ENCODE measurements around the gene GOLGA8M.
"Not testable (repeated sequence)": the region's sequence is repeated elsewhere in the genome, so short reads cannot be mapped to it uniquely, and the experiment has no call there.

The GOLGA8M gene

DNA sequence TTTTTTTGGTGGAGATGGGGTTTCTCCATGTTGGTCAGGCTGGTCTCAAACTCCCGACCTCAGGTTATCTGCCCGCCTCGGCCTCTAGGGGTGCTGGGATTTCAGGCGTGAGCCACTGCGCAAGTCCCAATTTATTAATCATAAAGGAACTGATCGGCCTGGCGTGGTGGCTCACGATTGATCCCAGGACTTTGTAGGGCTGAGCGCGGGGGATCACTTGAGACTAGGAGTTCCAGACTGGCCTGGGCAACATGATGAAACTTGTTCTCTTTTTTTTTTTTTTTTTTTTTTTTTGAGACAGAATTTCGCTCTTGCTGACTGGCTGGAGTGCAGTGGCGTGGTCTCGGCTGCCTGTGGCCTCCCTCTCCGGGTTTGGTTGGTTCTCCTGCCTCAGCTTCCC lies 19.2 kb downstream of the GOLGA8M start:
- H3K18ac ChIP-seq (ENCODE audit: low read depth in 1 of 2, low read length in 2 of 2); DNase-seq; H3K23ac ChIP-seq (ENCODE audit: low read length in 2 of 2); H3K9ac ChIP-seq (ENCODE audit: low read length); H3K4ac ChIP-seq (ENCODE audit: low read depth in 1 of 2, low read length in 2 of 2); H3K4me3 ChIP-seq (ENCODE audit: insufficient read depth in 1 of 2, low read depth in 1 of 2, low read length in 2 of 2); H2BK5ac ChIP-seq (ENCODE audit: low read depth, low read length, poor library complexity, severe bottlenecking); H2AK5ac ChIP-seq (ENCODE audit: low read length, severe bottlenecking); H3K36me3 ChIP-seq (ENCODE audit: control insufficient read depth in 1 of 2, insufficient read depth in 2 of 2, low read depth in 1 of 2, low read length in 2 of 2); H4K91ac ChIP-seq (ENCODE audit: low read length); H3K4me2 ChIP-seq (ENCODE audit: low read length, poor library complexity, severe bottlenecking); H2BK15ac ChIP-seq (ENCODE audit: low read depth, poor library complexity, severe bottlenecking); H3K4me1 ChIP-seq (ENCODE audit: control insufficient read depth, insufficient read depth, low read depth, low read length); H2BK12ac ChIP-seq (ENCODE audit: low read length in 2 of 2); H3K14ac ChIP-seq (ENCODE audit: low read length in 2 of 2); H3K9me3 ChIP-seq (ENCODE audit: control insufficient read depth, low read length); H2BK120ac ChIP-seq (ENCODE audit: low read depth, low read length); H3K27ac ChIP-seq (ENCODE audit: low read length, poor library complexity, severe bottlenecking); H4K8ac ChIP-seq (ENCODE audit: low read length); H3K79me1 ChIP-seq (replicated peaks; ENCODE audit: low read length, poor library complexity, severe bottlenecking); H2AFZ ChIP-seq (ENCODE audit: low read depth, low read length); H3K27me3 ChIP-seq (ENCODE audit: control insufficient read depth in 1 of 2, insufficient read depth in 1 of 2, low read length in 2 of 2): not testable (repeated sequence)
- WGBS, result 99% methylated on average over 11 of the region's 14 CpGs

DNA sequence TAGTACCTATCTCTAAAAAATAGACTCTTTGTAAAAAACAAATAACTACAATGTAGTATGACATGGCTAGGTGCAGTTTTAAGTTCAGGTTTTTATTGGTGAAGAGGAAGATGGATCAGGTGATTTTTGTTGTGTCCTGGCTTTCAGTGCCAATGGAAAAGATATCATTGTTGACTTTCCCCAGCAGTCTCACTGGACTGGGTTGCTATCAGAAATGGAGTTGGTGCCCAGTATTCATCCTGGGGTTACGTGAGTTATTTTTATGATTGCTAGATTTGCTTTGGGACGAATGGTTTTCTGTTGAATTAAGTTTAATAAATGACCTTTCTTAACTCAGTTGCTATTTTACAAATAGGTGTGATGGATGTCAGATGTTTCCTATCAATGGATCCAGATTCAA lies 38.7 kb downstream of the GOLGA8M start:
- not testable (repeated sequence) for H2BK120ac ChIP-seq (ENCODE audit: low read depth, low read length); H3K9ac ChIP-seq (ENCODE audit: low read length); H4K8ac ChIP-seq (ENCODE audit: low read length); H3K9me3 ChIP-seq (ENCODE audit: control insufficient read depth, low read length); H3K23ac ChIP-seq (ENCODE audit: low read length in 2 of 2); H3K27me3 ChIP-seq (ENCODE audit: control insufficient read depth in 1 of 2, insufficient read depth in 1 of 2, low read length in 2 of 2); H3K4ac ChIP-seq (ENCODE audit: low read depth in 1 of 2, low read length in 2 of 2); H2AK5ac ChIP-seq (ENCODE audit: low read length, severe bottlenecking); DNase-seq; H2AFZ ChIP-seq (ENCODE audit: low read depth, low read length); H2BK15ac ChIP-seq (ENCODE audit: low read depth, poor library complexity, severe bottlenecking); H3K14ac ChIP-seq (ENCODE audit: low read length in 2 of 2); H3K79me1 ChIP-seq (replicated peaks; ENCODE audit: low read length, poor library complexity, severe bottlenecking); H3K36me3 ChIP-seq (ENCODE audit: control insufficient read depth in 1 of 2, insufficient read depth in 2 of 2, low read depth in 1 of 2, low read length in 2 of 2); H2BK5ac ChIP-seq (ENCODE audit: low read depth, low read length, poor library complexity, severe bottlenecking); H2BK12ac ChIP-seq (ENCODE audit: low read length in 2 of 2); H3K4me1 ChIP-seq (ENCODE audit: control insufficient read depth, insufficient read depth, low read depth, low read length); H4K91ac ChIP-seq (ENCODE audit: low read length); H3K4me2 ChIP-seq (ENCODE audit: low read length, poor library complexity, severe bottlenecking); H3K4me3 ChIP-seq (ENCODE audit: insufficient read depth in 1 of 2, low read depth in 1 of 2, low read length in 2 of 2); H3K18ac ChIP-seq (ENCODE audit: low read depth in 1 of 2, low read length in 2 of 2); H3K27ac ChIP-seq (ENCODE audit: low read length, poor library complexity, severe bottlenecking)
- no CpG with 5 or more reads among the region's 2 CpGs for WGBS

DNA sequence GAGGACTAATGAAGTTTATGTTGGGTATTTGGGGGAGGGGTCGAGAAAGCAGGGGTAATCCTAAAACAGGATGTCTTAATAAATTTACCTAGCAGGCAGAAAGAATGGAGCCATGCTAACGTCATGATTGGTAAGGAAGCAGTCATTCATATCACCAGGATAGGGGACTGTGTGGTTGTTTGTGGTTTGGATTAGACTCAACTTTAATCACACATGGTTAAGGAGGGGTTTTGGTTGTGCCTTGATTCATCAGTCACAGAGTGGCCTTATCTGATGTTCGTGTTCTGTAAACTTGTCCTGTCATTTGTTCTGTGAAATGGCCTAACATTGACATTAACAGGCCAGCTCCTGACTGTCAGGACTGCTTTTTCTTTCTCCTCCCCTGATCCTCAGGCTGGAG lies 40.1 kb downstream of the GOLGA8M start:
- H3K4me3 ChIP-seq (ENCODE audit: insufficient read depth in 1 of 2, low read depth in 1 of 2, low read length in 2 of 2); H3K18ac ChIP-seq (ENCODE audit: low read depth in 1 of 2, low read length in 2 of 2); H4K91ac ChIP-seq (ENCODE audit: low read length); H3K27me3 ChIP-seq (ENCODE audit: control insufficient read depth in 1 of 2, insufficient read depth in 1 of 2, low read length in 2 of 2); H3K14ac ChIP-seq (ENCODE audit: low read length in 2 of 2); H3K79me1 ChIP-seq (replicated peaks; ENCODE audit: low read length, poor library complexity, severe bottlenecking); H3K4me2 ChIP-seq (ENCODE audit: low read length, poor library complexity, severe bottlenecking); H3K27ac ChIP-seq (ENCODE audit: low read length, poor library complexity, severe bottlenecking); H3K36me3 ChIP-seq (ENCODE audit: control insufficient read depth in 1 of 2, insufficient read depth in 2 of 2, low read depth in 1 of 2, low read length in 2 of 2); H3K9me3 ChIP-seq (ENCODE audit: control insufficient read depth, low read length); H4K8ac ChIP-seq (ENCODE audit: low read length); DNase-seq; H2BK15ac ChIP-seq (ENCODE audit: low read depth, poor library complexity, severe bottlenecking); H2AFZ ChIP-seq (ENCODE audit: low read depth, low read length); H2AK5ac ChIP-seq (ENCODE audit: low read length, severe bottlenecking); H2BK120ac ChIP-seq (ENCODE audit: low read depth, low read length); H2BK12ac ChIP-seq (ENCODE audit: low read length in 2 of 2); H3K23ac ChIP-seq (ENCODE audit: low read length in 2 of 2); H3K4ac ChIP-seq (ENCODE audit: low read depth in 1 of 2, low read length in 2 of 2); H3K4me1 ChIP-seq (ENCODE audit: control insufficient read depth, insufficient read depth, low read depth, low read length); H2BK5ac ChIP-seq (ENCODE audit: low read depth, low read length, poor library complexity, severe bottlenecking); H3K9ac ChIP-seq (ENCODE audit: low read length): not testable (repeated sequence)
- WGBS, result no CpG with 5 or more reads among the region's 3 CpGs

DNA sequence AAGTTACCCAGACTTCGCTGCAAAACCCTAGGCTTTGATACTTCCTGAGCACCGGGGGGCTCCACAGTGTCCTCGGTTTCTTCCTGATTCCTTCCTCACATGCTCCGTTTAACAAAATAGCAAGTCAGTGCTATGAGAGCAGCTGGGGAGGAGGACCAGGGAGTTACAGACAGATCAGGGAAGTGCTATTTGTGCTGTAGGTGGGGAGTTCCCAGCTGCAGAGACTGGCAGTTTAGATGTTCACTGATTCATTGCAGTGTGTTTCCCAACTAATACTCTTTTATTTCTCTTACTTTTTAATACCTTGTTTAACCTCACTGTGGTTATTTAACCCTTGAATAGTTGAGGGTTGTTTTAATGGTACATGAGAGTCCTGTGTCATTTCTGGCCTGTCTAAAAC lies 45.8 kb downstream of the GOLGA8M start:
- not testable (repeated sequence) for H2BK15ac ChIP-seq (ENCODE audit: low read depth, poor library complexity, severe bottlenecking); H3K9ac ChIP-seq (ENCODE audit: low read length); H3K18ac ChIP-seq (ENCODE audit: low read depth in 1 of 2, low read length in 2 of 2); H3K27ac ChIP-seq (ENCODE audit: low read length, poor library complexity, severe bottlenecking); H3K79me1 ChIP-seq (replicated peaks; ENCODE audit: low read length, poor library complexity, severe bottlenecking); H2BK120ac ChIP-seq (ENCODE audit: low read depth, low read length); H3K27me3 ChIP-seq (ENCODE audit: control insufficient read depth in 1 of 2, insufficient read depth in 1 of 2, low read length in 2 of 2); H2AK5ac ChIP-seq (ENCODE audit: low read length, severe bottlenecking); H3K4me3 ChIP-seq (ENCODE audit: insufficient read depth in 1 of 2, low read depth in 1 of 2, low read length in 2 of 2); H4K91ac ChIP-seq (ENCODE audit: low read length); H2BK12ac ChIP-seq (ENCODE audit: low read length in 2 of 2); H2BK5ac ChIP-seq (ENCODE audit: low read depth, low read length, poor library complexity, severe bottlenecking); H3K4ac ChIP-seq (ENCODE audit: low read depth in 1 of 2, low read length in 2 of 2); DNase-seq; H3K36me3 ChIP-seq (ENCODE audit: control insufficient read depth in 1 of 2, insufficient read depth in 2 of 2, low read depth in 1 of 2, low read length in 2 of 2); H3K23ac ChIP-seq (ENCODE audit: low read length in 2 of 2); H3K4me1 ChIP-seq (ENCODE audit: control insufficient read depth, insufficient read depth, low read depth, low read length); H3K4me2 ChIP-seq (ENCODE audit: low read length, poor library complexity, severe bottlenecking); H3K14ac ChIP-seq (ENCODE audit: low read length in 2 of 2); H4K8ac ChIP-seq (ENCODE audit: low read length); H3K9me3 ChIP-seq (ENCODE audit: control insufficient read depth, low read length); H2AFZ ChIP-seq (ENCODE audit: low read depth, low read length)
- no CpG with 5 or more reads among the region's 4 CpGs for WGBS

All from mesenchymal stem cell (in vitro differentiated cells and primary cell).